GM18508 (cell line): Measurements from ENCODE around the gene MICALL1.

Source experiments
- ATAC-seq: cut with Tn5 transposase; IDR thresholded peaks from one replicate; pipeline ENCODE4 v1.9.1; 2021; ENCODE audit warnings: moderate number of reproducible peaks; ENCODE audit not compliant: insufficient read depth, unreplicated experiment

MICALL1 gene

DNA sequence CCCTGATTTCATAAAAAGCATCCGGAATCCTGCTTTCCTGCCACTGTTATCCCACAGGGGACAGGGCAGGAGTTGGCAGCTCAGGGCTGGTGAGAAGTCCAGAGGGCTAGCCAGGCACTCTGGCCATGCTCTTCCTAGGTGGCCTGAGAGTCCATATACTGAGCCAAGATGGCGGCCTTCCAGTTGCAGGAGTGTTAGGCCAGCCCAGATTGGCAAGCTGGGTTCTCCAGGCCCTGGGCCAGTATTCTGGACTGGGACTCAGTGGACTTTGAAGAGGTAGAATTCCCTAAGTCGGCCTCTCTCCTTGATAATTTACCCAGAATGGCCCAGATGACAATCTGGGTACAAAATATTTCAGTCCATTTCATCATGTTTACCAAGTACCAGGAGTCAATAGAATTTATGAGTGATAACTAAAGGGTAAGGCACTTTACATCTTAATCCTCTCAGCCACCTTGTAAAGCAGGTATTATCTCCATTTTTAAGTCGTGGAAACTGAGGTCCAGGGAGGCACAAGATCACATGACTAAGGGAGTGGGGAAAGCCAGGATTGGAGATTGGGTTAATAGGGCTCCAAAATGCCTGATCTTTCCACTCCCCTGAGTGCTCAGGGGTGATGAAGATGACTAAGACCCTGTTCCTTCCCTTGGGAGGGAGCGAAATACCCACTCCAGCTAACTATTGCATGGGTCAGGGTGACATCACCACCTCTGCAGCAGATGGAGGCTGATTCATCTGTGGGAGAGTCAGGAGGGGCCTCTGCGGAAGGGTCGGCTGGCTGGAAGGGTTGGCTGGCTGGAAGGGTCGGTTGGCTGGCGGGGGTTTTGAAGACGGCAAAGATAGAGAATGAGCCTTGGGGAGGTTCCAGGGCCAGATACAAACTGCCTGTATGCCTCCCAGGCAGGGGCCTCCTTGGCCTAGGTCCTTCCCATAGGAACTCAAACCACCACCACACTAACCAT, 1.2 kb upstream of the MICALL1 start:
- ATAC-seq = no peak

DNA sequence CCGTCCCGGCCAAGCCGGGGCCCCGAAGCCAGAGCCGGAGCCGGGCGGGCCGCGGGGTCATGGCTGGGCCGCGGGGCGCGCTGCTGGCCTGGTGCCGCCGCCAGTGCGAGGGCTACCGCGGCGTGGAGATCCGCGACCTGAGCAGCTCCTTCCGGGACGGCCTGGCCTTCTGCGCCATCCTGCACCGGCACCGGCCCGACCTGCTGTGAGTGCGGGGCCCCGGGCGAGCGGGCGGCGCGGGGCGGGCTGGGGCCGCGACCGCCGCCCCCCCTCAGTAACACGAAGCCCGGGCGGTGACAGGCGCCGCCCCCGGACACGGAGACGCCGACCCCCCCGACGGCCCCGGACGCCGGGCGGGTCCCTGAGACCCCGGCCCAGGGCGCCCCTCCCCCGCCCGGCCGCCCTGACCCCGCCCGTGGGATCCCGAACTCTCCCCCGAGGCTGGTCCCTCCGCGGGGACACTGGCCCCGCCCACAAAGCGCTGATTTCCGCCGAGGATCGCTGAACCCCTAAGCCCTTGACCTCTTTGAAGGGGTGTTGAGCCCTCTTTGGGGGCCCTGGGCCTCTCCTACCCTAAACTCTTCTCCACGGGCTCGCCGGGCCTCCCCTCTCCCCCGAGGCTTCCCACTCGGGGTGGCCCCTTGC, 389 bp downstream of the MICALL1 start:
- no peak for ATAC-seq

DNA sequence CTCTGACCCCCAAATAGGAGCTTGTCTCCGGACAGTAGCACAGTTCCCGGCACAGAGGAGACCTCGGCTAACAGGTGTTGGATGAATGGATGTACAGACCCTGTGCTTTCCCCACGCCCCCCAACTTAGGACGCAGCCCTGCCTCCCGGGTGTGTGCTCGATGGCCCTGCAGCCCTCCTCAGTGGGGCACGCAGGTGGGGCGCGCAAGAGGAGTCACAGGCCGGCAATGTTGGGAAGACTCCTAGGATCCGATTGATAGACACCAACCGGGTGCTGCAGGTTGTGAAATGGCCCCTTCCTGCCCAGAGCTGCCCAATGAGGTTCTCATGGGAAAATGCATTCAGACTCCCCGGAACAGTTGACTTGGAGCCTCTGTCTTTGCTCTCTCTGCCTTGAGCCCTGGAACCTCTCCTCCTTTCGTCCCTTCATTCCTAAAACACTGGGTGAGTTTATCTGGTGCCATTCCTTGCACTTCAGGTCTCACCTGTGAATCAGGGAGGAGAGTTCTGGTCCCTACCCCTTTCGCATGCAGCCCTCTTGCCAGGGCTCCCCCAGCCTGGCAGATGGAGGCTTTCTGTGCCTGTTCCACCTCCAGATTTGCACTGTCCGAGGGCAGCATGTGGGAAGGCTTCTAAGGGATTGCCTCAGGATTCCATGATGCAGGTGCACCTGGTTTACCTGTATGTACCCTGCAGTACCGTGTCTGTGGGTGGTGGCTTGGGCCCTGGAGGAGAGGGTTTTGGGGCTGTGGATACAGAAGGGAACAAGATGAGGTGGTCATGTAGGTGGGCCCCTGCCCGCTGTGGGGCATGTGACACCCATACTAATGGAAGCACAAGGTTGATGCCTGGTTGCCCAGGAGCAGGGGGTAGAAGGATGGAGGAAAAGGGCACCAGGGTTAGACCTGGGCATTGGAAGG, 1.2 kb downstream of the MICALL1 start:
- no peak for ATAC-seq

DNA sequence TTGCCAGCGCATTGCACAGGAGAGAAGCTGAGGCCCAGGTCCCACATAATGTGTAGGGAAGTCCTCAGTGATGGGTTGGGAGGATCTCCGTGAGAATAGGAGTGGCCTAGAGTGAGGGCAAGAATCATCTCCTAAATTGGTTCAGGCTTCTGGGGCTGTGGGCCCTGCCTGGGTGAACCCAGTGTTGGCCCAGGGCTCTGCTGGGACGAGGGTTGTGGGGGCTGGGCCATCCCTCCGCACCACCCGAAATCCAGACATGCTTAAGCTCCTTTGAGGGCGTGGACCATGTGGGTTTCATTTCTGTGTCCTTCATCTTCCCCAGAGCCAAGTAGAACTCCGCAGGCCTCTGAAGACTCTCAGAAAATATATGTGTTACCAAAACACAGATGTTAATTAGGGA, 3.7 kb downstream of the MICALL1 start:
- no peak for ATAC-seq

DNA sequence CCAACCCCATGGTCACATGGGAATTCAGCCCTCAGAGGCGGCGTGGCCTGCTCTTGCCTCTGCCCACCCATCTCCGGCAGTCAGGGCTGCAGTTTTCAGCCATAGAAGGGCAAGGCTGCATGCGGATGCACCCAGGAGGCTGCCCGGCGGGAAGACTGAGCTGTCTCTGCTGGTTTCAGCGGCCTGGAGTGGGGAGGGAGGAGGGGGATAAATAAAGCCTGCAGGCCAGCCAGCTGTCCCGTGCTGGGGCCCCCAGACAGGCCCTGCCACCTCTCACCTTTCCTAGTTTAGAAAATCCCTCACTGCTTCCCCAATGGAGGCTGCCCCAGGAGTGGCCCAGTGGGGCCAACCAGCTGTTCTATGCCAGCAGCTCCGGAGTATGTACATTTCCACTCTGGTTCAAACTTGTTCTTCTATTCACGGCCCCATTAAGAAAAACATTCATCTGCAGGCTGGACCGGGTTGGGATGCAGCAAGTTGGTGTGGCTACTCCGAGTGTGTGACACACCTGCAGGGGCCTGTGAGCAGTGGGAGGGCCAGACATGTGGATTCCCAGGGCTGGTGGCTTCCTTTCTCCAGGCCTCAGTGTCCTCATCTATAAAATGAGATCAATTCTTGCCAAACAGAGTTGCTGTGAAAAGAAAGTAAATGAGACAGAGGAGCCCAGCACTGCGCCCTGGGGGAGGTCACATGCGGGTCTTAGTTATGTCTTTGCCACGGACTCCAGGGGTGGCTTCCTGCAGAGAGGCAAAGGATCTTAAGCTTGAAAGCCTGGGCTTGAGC, 5.0 kb downstream of the MICALL1 start:
- no peak for ATAC-seq

DNA sequence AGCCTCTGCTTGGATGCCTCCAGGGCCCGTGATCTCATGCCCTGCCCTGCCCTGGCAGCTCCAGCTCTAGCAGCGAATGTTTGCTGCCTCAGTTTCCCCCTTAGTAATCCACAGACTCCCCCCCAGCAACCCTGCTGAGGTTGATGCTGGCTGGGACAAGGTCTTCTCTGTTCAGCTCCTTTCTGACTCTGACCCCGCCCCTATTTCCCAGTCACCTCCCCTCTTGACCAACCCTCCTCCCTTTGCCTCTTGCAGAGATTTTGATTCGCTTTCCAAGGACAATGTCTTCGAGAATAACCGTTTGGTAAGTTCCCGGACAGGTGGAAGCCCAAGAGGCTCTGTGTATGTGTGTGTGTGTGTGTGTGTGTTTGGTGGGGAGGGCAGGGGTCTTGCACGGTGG, 5.6 kb downstream of the MICALL1 start:
- ATAC-seq = no peak

DNA sequence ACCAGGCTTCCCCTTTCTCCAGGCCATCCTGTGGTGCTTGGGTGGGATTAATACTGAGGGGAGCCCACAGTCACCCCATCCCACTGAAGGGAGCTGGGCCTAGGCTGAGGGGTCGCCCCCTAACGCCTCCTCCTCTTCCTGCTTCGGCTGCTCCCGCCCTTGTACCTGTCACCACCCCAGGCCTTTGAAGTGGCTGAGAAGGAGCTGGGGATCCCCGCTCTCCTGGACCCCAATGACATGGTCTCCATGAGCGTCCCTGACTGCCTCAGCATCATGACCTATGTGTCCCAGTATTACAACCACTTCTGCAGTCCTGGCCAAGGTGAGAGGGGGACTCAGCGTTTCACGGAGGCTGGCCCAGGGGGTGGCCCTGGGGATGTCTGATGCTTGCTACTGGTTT, 6.1 kb downstream of the MICALL1 start:
- no peak for ATAC-seq

DNA sequence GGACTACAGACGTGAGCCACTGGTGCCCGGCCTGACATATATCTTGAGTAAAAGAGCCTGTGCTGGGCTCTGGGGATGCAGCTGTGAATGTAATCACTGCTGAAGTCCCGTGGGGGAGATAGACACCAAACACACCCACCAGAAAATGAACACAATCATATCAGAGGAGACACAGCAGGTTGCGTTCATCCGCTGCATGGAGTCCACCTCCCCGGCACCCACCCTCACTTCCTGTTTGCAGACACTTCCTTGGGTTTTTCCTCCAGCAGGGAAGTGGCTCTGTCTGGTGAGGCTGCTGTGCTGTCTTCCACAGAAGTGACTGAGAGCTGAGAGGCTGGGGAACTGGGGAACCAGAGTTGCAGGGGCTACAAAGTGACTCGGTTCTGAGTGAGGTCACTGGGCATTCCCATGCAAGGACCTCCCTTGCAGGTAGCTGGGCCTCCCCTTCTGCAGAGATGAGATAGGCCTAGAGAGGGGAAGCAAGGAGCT, 7.2 kb downstream of the MICALL1 start:
- ATAC-seq = no peak

DNA sequence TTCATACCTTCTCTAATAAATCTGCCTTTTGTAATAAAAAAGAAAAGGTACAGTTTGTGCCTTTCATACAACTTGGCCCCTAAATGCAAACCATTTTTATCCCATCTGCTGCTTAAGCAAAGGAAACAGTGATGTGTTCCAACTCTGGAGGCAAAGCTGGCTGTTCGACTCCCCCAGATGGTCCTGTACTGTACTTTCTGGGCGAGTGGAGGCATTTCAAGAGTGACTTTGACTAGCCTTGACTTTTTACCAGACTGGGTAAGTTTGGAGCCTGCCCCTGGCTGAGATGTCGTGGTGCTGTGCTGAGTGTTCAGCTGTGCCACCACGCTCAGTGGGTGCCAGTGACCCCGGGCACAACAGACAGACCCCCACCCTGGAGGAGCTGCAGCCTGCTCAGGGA, 10.2 kb downstream of the MICALL1 start:
- no peak for ATAC-seq

DNA sequence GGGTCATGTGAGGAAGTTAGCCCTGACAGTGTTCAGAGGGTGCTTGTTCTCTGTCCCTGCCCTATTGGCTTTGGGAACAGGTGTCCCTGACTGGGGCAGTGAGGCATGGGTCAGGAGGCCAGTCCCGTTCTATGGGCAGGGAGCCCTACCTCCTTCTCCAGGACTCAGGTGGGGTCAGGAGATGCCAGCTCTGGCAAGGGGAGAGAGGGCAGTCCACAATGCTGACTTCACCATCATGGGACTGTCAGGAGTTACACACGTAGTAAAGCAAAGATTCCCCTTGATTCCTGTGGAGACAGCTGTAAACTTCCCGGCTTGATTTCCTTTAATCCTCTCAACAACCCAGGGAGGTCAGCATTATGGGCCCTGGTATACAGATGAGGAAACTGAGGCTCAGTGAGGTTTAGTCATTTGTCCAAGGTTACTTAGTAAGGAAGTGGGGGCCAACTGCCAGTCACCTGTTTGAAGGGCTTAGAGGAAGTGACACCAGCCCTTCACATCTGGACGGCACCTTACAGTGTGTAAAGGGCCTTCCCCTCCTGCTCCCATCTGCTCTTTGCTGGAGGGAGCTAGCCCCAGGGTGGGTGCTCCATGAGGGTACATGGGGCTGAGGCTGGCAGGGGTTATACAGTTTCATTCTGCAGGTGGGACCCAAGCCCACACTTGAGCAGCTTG, 11.9 kb downstream of the MICALL1 start:
- no peak for ATAC-seq

DNA sequence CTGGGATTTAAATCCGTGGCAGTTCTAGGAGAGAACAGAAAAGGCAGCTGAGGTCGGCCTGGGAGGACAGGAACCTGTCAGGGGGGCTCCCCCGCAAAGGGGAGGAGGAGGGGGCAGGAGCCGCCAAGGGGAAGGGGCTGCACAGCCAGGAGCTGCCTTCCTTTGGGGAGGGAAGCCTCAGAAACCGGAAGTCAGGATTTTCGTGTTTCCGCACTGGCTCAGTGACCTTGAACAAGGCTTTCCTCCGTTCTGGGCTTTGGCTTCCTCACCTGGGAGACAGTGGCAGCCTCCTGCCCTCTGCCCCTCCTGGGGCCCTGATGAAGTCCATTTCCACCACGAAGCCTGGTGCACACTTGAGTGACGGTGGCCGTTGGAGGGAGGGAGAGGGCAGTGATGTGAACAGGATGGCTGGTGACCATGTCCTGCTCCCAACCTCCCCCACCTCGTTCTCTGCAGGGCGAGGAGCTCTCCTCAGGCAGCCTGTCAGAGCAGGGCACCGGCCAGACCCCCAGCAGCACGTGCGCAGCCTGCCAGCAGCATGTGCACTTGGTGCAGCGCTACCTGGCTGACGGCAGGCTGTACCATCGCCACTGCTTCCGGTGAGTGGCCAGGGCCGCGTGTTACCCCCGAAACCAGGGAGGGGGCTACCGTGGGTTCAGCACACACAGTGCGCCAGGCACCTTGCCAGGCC, 12.6 kb downstream of the MICALL1 start:
- ATAC-seq = no peak

DNA sequence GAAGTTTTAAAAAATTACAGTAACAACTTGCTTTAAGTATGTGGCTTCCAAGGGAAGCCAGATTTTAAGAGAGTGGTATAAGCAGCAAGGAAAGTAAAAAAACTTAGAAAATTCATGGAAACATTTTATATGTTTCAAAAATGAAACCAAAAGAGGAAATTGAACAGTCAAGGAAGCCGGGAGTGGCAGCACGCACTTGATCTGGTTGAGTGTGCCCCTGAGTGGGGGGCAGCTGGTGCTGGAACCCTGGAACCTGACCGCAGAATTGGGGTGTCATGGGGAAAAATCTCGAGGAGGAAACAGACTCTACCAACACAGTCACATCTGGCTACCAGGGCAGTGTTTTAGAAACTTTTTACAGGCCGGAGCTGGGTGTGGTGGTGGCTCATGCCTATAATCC, 14.0 kb downstream of the MICALL1 start:
- no peak for ATAC-seq

DNA sequence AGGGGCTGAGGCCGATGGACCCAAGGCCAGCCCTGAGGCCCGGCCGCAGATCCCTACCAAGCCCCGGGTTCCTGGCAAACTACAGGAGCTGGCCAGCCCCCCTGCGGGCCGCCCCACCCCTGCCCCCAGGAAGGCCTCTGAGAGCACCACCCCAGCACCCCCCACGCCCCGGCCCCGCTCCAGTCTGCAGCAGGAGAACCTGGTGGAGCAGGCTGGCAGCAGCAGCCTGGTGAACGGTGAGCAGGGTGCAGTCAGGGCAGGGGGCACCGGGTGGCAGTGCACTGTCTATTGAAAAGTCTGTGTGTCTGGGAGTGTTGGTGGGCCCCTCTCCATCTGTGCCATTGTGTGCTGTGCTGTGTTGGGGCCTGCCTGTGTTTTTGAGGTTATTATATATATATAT, 16.1 kb downstream of the MICALL1 start:
- ATAC-seq = no peak

DNA sequence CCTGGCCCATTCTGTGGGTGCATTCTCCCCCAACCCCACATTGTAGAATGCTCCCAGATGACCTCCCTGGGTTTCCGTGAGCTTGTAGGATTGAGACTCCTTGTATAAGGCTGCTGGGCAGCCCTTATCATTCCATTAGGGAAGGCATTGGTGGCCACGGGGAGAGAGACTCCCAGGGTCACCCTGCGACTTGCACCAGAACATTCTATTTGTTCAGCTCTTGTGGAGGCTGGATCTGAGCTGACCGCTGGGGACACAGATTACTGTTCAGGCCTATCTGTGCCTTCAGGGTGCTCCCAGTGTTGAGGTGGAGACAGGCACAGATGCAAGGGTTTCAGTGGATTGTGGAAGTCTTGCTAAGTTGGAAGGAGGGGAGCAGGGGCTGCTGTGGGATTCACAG, 17.8 kb downstream of the MICALL1 start:
- ATAC-seq = no peak

DNA sequence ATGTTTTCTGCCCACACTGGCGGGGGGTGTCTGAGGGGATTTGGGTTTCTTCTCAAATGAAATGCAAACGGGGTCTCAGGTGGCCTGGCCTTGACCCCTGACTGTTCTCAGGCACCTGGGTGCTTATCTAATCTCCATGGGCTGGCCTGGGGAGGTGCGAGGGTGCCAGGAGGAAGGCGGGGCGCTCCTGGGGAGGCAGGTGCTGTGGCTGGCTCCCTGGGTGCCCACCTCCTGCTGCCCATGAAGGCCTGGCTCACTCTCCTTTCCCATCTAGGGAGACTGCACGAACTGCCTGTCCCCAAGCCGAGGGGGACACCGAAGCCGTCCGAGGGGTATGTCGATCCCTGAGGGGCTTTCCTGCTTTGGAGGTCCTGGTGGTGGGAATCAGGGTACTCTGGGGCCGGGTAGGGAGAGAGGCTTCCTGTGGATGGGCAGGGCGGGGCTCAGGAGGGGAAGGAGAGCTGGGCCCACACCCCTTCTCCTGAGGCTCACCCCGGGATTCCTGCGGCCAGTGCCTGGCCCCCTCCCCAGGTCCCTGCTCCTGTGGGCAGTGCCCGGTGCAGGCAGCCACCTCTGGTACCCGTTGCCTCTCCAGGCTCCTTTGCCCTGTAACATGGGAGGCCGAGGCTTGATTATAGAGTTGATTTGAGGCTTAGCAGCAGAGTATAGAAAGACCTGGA, 18.4 kb downstream of the MICALL1 start:
- ATAC-seq = no peak

DNA sequence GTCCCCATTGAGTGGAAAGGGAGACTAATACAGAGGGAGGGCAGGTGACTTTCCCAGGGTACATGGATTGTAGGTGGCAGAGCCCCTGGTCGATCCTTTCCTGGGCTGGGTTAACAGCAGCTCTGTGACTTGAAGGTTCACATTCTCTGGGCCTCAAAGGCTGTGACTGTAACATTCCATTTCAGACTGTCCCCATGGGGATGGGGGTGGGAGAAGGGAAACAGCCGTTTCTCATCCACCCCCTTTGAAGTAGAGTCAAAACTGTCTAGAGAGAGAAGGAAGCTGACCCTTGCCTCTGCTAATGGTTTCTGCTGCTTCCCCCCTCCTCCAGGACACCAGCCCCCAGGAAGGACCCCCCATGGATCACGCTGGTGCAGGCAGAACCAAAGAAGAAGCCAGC, 19.2 kb downstream of the MICALL1 start:
- no peak for ATAC-seq

DNA sequence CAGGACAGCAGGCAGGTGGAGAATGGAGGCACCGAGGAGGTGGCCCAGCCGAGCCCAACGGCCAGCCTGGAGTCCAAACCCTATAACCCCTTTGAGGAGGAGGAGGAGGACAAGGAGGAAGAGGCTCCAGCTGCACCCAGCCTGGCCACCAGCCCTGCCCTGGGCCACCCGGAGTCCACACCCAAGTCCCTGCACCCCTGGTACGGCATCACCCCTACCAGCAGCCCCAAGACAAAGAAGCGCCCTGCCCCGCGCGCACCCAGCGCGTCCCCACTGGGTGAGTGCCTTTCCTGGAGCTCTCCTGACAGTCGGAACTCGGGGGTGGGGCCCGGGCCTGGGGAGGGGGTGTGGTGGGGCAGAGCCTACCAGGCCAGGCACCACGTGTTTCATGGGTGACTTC, 19.7 kb downstream of the MICALL1 start:
- ATAC-seq = no peak

DNA sequence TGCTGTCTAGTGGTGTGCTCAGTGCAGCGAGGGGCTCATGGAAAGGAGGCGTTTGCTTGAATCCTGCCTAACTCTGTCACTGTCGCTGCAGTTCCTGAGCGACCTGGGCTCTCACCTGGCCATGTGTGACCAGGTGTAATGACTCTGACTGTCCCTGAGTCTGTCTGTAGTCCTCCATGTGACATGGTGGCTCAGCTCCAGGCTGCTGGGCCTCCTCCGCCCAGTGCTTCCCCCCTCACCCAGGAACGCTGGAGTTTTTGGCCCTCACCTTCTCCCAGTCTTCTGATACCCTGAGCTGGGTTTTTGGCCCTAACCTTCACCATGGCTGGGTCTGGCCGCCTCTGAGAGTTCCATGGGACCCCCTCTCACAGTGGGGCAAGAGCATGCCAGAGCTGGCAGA, 20.3 kb downstream of the MICALL1 start:
- no peak for ATAC-seq
